Smooth muscle cell (in vitro differentiated cells): Measurements from ENCODE around the gene UPB1. TPM values are rescaled to one million over a fixed set of nuclear protein-coding genes. Genes with fewer than 3 reads are reported as not detected.

Experiments
- DNase-seq: peaks from one replicate; lab custom pipeline; 2025; ENCODE audit not compliant: unreplicated experiment; lab: John Stamatoyannopoulos, UW
- H2AFZ ChIP-seq: fragments of 200-600 bp; sonication (generic); 2 replicates; pipeline ENCODE4 v1.6.0; 2016; ENCODE audit warnings: antibody characterized with exemption, low read depth, mild to moderate bottlenecking
- H3F3A ChIP-seq: fragments of 200-600 bp; sonication (generic); 2 replicates; pipeline ENCODE4 v1.6.0; 2017; ENCODE audit warnings: antibody characterized with exemption, low read depth
- H3K27ac ChIP-seq: fragments of 200-600 bp; sonication (generic); 2 replicates; pipeline ENCODE4 v1.5.1; 2016; ENCODE audit warnings: low read depth, mild to moderate bottlenecking
- H3K27me3 ChIP-seq: fragments of 200-600 bp; sonication (generic); 2 replicates; pipeline ENCODE4 v1.6.1; 2016; ENCODE audit warnings: low read depth, mild to moderate bottlenecking
- H3K36me3 ChIP-seq: fragments of 200-600 bp; sonication (generic); 2 replicates; pipeline ENCODE4 v1.5.1; 2016; ENCODE audit warnings: low read depth
- H3K4me1 ChIP-seq: fragments of 200-600 bp; sonication (generic); 2 replicates; pipeline ENCODE4 v1.5.1; 2016; ENCODE audit warnings: low read depth
- H3K4me2 ChIP-seq: fragments of 200-600 bp; sonication (generic); 2 replicates; pipeline ENCODE4 v1.6.0; 2016; ENCODE audit warnings: mild to moderate bottlenecking
- H3K4me3 ChIP-seq: fragments of 200-600 bp; sonication (generic); 2 replicates; pipeline ENCODE4 v1.5.1; 2016; ENCODE audit warnings: mild to moderate bottlenecking
- H3K79me2 ChIP-seq: fragments of 200-600 bp; sonication (generic); 2 replicates; pipeline ENCODE4 v1.6.0; 2016; ENCODE audit warnings: low read depth, mild to moderate bottlenecking
- H3K9ac ChIP-seq: fragments of 200-600 bp; sonication (generic); 2 replicates; pipeline ENCODE4 v1.6.0; 2016; ENCODE audit warnings: low read depth
- H3K9me3 ChIP-seq: fragments of 200-600 bp; sonication (generic); replicated peaks from 2 replicates; pipeline ENCODE4 v1.5.1; 2016; ENCODE audit warnings: low read depth
- H4K20me1 ChIP-seq: fragments of 200-600 bp; sonication (generic); 2 replicates; pipeline ENCODE4 v1.6.0; 2016; ENCODE audit warnings: low read depth
- WGBS: methylation state at CpG from one replicate; pipeline ENCODE4 v1.1.7; 2016; ENCODE audit warnings: low lambda C conversion rate; 5-methylcytosine and 5-hydroxymethylcytosine counted together
- polyA plus RNA-seq: library from polyadenylated mRNA; unstranded; fragments of >200 nt; fragmentation: Nextera tagmentation; extraction: Ambion mirVana; gene quantifications from 2 replicates; pipeline ENCODE4 v1.2.1, GENCODE V29; 2016
- total RNA-seq: library from RNA; depleted of rRNA; stranded (reverse); fragments of >200 nt; gene quantifications from 2 replicates; pipeline ENCODE4 v1.2.3, GENCODE V29; 2014
- TF ChIP-seq, protein P1 (sequence below): fragments of 200-600 bp; sonication (generic); IDR thresholded peaks from 2 replicates; pipeline ENCODE4 v1.5.1; 2017; ENCODE audit warnings: borderline replicate concordance, mild to moderate bottlenecking, antibody characterized with exemption; ENCODE audit not compliant: insufficient read depth, poor library complexity, severe bottlenecking

Gene UPB1
- total and polyA plus RNA-seq, 2 experiments from 2014 or later = 0.21 TPM; not detected in 1

DNA sequence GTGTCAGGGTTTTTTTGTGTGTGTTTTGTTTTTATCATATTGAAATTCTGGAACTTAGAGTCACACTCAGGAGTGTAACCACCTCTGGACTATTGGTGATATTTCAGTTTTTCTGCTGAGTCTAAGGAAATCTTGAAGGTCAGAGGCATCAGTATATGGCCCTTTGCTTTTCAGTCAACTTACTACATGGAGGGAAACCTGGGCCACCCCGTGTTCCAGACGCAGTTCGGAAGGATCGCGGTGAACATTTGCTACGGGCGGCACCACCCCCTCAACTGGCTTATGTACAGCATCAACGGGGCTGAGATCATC lies 19.9 kb downstream of the UPB1 start:
- no peak overlapping the region for H3K27ac ChIP-seq
- TF ChIP-seq, protein P1, sequence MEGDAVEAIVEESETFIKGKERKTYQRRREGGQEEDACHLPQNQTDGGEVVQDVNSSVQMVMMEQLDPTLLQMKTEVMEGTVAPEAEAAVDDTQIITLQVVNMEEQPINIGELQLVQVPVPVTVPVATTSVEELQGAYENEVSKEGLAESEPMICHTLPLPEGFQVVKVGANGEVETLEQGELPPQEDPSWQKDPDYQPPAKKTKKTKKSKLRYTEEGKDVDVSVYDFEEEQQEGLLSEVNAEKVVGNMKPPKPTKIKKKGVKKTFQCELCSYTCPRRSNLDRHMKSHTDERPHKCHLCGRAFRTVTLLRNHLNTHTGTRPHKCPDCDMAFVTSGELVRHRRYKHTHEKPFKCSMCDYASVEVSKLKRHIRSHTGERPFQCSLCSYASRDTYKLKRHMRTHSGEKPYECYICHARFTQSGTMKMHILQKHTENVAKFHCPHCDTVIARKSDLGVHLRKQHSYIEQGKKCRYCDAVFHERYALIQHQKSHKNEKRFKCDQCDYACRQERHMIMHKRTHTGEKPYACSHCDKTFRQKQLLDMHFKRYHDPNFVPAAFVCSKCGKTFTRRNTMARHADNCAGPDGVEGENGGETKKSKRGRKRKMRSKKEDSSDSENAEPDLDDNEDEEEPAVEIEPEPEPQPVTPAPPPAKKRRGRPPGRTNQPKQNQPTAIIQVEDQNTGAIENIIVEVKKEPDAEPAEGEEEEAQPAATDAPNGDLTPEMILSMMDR = no peak
- H3K4me1 ChIP-seq = peaks cover 8% of the 10 kb centered on the region
- DNase-seq = no peak
- H3F3A ChIP-seq = peaks cover 4% of the 10 kb centered on the region
- no peaks in the 10 kb centered on the region for H3K9me3 ChIP-seq
- no peak overlapping the region for H2AFZ ChIP-seq
- no peak overlapping the region for H3K9ac ChIP-seq
- no peaks in the 10 kb centered on the region for H4K20me1 ChIP-seq
- H3K4me2 ChIP-seq = no peak overlapping the region
- peaks cover 6% of the 10 kb centered on the region for H3K27me3 ChIP-seq
- H3K79me2 ChIP-seq = no peaks in the 10 kb centered on the region
- 95% methylated on average over 8 of the region's 8 CpGs for WGBS
- H3K36me3 ChIP-seq = no peaks in the 10 kb centered on the region
- H3K4me3 ChIP-seq = no peak overlapping the region

DNA sequence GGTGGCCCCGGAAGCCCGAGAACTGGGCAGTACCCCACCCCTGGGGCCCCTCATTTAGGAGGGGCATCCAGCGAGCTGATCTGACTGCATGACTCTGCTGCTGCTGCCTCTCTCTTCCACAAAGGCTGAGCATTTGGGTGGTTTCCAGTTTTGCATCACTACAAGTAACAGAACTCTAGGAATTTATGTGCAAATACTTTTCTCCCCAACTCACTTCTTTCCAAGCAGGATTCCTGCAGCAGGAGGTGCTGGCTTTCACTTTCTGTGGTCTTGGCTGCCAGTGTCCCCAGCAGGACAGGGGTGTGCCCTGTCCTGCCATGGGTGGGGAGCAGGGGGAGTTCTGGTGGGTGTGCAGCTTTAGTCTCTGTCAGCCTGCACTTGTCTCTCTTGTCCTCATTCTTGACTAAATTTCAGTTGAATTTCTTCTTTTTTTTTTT lies 21.2 kb downstream of the UPB1 start:
- Histone ChIP-seq H3K9me3 (no peaks in the 10 kb centered on the region), H3K4me2 (peak overlapping the region; percentile 72), H3K36me3 (no peaks in the 10 kb centered on the region), H3K4me3 (no peak overlapping the region), H3K4me1 (no peaks in the 10 kb centered on the region), H3K9ac (peak overlapping the region; percentile 58), H4K20me1 (no peaks in the 10 kb centered on the region), H3K27me3 (peaks cover 10% of the 10 kb centered on the region), H3F3A (peaks cover 4% of the 10 kb centered on the region), H3K27ac (peak overlapping the region; percentile 70), H3K79me2 (no peaks in the 10 kb centered on the region), H2AFZ (no peak overlapping the region)
- TF ChIP-seq, protein P1 = no peak
- DNase-seq = peak; percentile 12
- 15% methylated on average over 3 of the region's 3 CpGs for WGBS

DNA sequence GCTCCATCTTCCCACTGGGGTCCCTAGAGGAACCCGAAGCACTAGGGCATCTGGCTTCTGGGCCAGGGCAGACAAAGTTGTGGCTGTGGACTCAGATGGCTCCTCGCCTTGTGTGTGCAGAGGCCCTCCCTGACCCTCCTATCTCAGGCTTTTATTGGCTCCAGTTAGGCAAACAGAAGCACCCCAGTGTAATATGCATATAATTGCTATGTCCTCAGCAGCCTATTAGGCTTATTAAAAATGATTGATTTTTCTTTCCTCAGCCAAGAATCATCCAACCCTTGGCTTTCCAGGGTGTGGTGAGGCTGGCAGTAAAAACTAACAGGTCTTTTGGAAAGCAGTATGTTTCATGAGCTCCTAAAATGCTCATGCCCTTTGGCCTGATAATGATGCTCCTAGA lies 22.3 kb downstream of the UPB1 start:
- Histone ChIP-seq H3K9ac (no peak overlapping the region), H4K20me1 (no peaks in the 10 kb centered on the region), H3F3A (peaks cover 4% of the 10 kb centered on the region), H2AFZ (no peak overlapping the region), H3K4me2 (no peak overlapping the region), H3K79me2 (no peaks in the 10 kb centered on the region), H3K27me3 (peaks cover 10% of the 10 kb centered on the region), H3K4me3 (no peak overlapping the region), H3K4me1 (no peaks in the 10 kb centered on the region), H3K9me3 (no peaks in the 10 kb centered on the region), H3K27ac (no peak overlapping the region), H3K36me3 (no peaks in the 10 kb centered on the region)
- no peak for DNase-seq
- WGBS = 95% methylated on average over 2 of the region's 2 CpGs
- TF ChIP-seq, protein P1 = no peak

DNA sequence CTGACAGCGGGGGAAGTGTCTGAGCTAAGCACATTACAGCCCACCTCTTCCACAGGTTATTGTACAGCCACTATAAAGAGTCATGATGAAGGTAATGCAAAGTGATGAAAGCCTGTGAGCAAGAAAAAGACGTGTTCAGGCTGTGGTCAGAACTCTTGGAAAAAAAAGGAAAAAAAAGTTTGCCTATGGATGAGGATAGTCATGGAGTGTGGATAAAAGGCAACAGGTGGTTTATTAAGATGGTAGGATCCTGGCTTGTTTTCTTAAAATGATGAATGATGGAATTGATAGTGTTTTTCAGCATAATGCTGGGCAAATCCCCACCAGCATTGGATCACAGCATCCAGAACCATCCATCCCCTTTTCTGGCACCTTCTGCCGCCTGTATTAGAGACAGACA lies 23.1 kb downstream of the UPB1 start:
- Histone ChIP-seq H3K4me1 (no peaks in the 10 kb centered on the region), H3K4me3 (no peak overlapping the region), H4K20me1 (no peaks in the 10 kb centered on the region), H3K27ac (no peak overlapping the region), H3K9me3 (no peaks in the 10 kb centered on the region), H3K36me3 (no peaks in the 10 kb centered on the region), H3F3A (peaks cover 4% of the 10 kb centered on the region), H3K27me3 (peaks cover 10% of the 10 kb centered on the region), H2AFZ (no peak overlapping the region), H3K79me2 (no peaks in the 10 kb centered on the region), H3K4me2 (no peak overlapping the region), H3K9ac (no peak overlapping the region)
- 88% methylated on average over 3 of the region's 3 CpGs for WGBS
- TF ChIP-seq, protein P1 = no peak
- no peak for DNase-seq
